Measurements from ENCODE around the gene CHI3L1. TPM values are rescaled to one million over a fixed set of nuclear protein-coding genes. Genes with fewer than 3 reads are reported as not detected.

The CHI3L1 gene
- total RNA-seq, 1 donor from 2014 or later, result not detected

DNA sequence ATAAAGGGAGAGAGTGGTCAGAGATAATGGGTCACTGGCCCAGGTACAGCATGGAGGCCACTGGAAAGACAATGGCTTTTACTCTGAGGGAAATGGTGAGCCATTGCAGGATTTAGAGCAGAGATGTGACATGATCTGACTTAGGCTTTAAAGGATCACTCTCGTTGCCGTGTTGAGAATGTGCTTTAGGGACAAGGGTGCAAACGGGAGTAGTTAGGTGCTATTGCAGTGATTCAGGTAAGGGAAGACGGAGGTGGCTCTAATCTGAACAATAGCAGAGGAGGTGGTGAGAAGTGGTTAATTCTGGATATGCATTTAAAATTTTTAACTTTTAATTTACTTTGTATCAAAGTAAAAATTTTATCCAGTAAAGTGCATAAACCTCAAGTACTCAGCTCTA lies 49.2 kb downstream of the CHI3L1 start:
- H3K36me3 Mint-ChIP-seq, result no peaks in the 10 kb centered on the region
- H3K4me3 Mint-ChIP-seq, result no peak overlapping the region
- no peaks in the 10 kb centered on the region for H3K9me3 Mint-ChIP-seq
- no peak for DNase-seq (ENCODE audit: extremely low spot score, unreplicated experiment)
- no peaks in the 10 kb centered on the region for H3K27me3 Mint-ChIP-seq
- peaks cover 5% of the 10 kb centered on the region for H3K4me1 Mint-ChIP-seq (ENCODE audit: unreplicated experiment)
- no peak overlapping the region for H3K27ac Mint-ChIP-seq
- TF ChIP-seq, protein P1, sequence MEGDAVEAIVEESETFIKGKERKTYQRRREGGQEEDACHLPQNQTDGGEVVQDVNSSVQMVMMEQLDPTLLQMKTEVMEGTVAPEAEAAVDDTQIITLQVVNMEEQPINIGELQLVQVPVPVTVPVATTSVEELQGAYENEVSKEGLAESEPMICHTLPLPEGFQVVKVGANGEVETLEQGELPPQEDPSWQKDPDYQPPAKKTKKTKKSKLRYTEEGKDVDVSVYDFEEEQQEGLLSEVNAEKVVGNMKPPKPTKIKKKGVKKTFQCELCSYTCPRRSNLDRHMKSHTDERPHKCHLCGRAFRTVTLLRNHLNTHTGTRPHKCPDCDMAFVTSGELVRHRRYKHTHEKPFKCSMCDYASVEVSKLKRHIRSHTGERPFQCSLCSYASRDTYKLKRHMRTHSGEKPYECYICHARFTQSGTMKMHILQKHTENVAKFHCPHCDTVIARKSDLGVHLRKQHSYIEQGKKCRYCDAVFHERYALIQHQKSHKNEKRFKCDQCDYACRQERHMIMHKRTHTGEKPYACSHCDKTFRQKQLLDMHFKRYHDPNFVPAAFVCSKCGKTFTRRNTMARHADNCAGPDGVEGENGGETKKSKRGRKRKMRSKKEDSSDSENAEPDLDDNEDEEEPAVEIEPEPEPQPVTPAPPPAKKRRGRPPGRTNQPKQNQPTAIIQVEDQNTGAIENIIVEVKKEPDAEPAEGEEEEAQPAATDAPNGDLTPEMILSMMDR (conservative IDR thresholded peaks at IDR 0.05), result no peak

DNA sequence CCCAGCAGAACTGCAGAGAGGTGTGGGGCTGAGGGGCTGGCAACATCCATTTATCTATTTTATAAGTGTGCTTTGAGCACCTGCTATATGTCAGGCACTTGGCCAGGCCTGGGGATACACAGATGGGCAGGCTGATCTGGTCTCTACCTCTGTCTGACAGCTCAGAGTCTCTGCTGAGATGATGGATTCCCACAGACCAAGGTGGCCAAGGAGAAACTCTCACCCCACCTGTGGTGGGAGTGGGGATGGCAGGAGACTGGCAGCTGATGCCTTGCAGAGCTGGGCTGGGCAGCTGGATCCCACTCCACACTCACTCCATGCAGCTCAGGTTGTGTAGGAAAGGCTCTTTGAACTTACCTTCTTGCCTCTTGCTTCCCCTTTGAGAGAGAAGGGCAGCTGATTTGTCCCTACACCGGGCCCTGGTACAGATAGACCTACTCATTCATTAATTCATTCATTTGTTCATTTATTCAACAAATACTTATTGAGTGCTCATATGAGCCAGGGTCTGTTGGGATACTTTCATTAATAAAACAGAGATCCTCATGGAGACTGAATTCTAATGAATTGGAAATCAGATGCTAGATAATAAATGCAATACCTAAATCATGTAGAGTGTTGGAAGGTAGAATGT lies 50.0 kb downstream of the CHI3L1 start:
- Mint-ChIP-seq H3K27ac (no peak overlapping the region), H3K9me3 (no peaks in the 10 kb centered on the region), H3K27me3 (peaks cover under 1% of the 10 kb centered on the region), H3K36me3 (no peaks in the 10 kb centered on the region), H3K4me3 (no peak overlapping the region), H3K4me1 (ENCODE audit: unreplicated experiment) (peaks cover 5% of the 10 kb centered on the region)
- TF ChIP-seq, protein P1 (conservative IDR thresholded peaks at IDR 0.05), result no peak
- no peak for DNase-seq (ENCODE audit: extremely low spot score, unreplicated experiment)

DNA sequence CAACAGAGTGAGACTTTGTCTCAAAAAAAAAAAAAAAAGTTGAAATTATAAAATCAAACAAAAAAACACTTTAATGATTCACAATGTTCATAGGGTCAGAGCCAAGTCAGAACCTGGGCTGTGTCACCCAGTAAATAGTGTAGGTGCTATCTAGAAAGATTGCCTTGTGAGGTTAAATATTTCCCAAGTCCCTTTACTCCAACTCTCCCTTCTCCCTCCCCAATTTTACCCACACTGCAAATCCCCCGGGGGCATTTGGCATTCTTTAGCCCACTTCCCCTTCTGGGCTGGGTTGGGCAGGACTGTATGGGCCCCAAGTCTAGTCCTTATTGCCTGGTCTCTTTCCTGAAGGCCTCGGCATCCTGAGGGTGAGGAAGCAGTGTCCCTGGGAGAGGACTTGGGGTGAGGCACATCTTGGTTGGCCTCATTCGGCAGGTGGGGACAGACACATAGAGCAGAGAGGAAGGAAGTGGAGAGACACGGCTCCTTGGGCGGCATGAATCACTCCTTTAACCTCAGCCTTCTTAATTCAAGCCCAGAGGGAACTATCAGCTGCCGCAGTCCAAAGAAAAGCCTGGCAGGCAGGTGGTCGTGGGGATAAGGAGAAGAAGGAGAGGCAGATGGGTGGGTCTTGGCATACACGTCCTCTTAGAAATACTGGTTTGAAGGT lies 50.7 kb downstream of the CHI3L1 start:
- no peaks in the 10 kb centered on the region for H3K36me3 Mint-ChIP-seq
- H3K4me1 Mint-ChIP-seq (ENCODE audit: unreplicated experiment), result peaks cover 5% of the 10 kb centered on the region
- H3K9me3 Mint-ChIP-seq, result no peaks in the 10 kb centered on the region
- no peak overlapping the region for H3K4me3 Mint-ChIP-seq
- DNase-seq (ENCODE audit: extremely low spot score, unreplicated experiment), result no peak
- H3K27me3 Mint-ChIP-seq, result peaks cover 4% of the 10 kb centered on the region
- TF ChIP-seq, protein P1 (conservative IDR thresholded peaks at IDR 0.05), result no peak
- no peak overlapping the region for H3K27ac Mint-ChIP-seq

DNA sequence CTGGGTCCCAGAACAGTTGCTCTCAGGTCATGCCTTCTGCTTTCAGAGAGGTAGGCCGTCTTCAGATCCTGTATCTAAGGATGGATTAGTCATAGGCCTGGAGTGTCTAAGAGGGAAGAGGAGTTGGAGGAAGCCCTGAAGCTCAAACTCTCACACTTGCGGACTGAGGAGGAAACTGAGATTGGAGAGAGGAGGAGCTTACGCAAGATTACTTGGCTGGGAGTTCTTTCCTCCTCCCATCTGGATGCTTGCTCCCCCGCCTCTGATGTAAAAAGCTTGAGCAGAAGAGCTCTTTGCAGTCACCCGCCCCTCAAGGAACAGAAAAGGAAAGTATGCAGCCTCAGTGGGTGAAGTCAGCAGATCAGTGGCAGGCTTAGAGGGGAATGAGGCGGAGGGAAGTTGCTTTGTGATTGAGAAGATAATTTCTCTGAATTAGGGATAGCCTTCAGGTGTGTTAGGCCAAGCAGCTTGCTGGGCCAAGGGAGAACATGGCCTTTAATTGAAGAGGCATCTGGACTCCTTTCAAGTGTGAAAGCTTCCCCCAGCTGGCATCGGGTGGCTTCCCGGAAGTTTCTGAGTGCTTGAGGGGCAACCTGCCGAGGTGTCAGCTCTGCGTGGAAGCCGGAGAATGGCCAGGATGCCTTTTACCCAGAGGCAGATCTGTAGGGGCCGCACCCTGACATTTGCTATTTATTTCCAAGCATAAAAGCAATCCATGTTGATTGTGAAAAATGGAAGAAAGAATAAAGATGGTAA lies 52.4 kb downstream of the CHI3L1 start:
- H3K27me3 Mint-ChIP-seq, result peaks cover 15% of the 10 kb centered on the region
- no peak overlapping the region for H3K27ac Mint-ChIP-seq
- H3K4me3 Mint-ChIP-seq, result no peak overlapping the region
- TF ChIP-seq, protein P1 (conservative IDR thresholded peaks at IDR 0.05), result no peak
- no peaks in the 10 kb centered on the region for H3K36me3 Mint-ChIP-seq
- DNase-seq (ENCODE audit: extremely low spot score, unreplicated experiment), result no peak
- H3K9me3 Mint-ChIP-seq, result no peaks in the 10 kb centered on the region
- H3K4me1 Mint-ChIP-seq (ENCODE audit: unreplicated experiment), result peaks cover 14% of the 10 kb centered on the region

DNA sequence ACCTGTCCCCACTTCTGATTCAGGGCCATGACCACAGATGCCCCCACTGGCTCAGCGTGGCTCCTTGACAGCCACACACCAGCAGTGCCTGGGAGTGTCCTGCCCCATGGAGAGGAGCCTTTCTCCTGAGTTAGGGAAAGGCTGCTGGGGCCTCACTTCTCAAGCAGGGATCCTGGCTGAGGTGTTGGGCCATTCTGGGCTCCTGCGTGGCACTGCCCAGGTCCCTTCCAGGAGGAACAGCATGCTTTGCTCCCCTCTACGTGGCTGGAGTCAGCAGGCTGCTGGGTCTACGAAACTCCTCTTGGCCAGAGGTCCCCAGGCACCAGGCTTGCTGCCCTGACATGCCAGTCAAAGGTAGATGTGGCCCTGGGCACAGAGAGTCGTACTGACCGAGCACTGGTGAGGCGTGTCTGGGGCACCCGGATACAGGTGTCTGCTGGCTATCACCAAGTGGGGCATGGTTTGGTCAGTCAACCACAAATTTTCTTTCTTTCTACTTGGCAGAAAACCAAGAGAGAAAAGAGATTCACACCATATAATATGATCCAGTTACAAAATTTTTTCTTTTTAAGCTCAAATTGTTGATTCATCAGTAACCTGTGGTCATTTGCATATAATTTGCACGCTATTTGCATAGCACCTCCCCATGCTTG lies 54.8 kb downstream of the CHI3L1 start:
- no peak overlapping the region for H3K4me3 Mint-ChIP-seq
- TF ChIP-seq, protein P1 (conservative IDR thresholded peaks at IDR 0.05), result no peak
- H3K9me3 Mint-ChIP-seq, result no peaks in the 10 kb centered on the region
- H3K36me3 Mint-ChIP-seq, result no peaks in the 10 kb centered on the region
- DNase-seq (ENCODE audit: extremely low spot score, unreplicated experiment), result no peak
- H3K4me1 Mint-ChIP-seq (ENCODE audit: unreplicated experiment), result peaks cover 21% of the 10 kb centered on the region
- H3K27me3 Mint-ChIP-seq, result peaks cover 36% of the 10 kb centered on the region
- H3K27ac Mint-ChIP-seq, result no peak overlapping the region

All from type B pancreatic cell (in vitro differentiated cells).